Measurements from ENCODE around the gene CHRNA9.

CHRNA9 gene

DNA sequence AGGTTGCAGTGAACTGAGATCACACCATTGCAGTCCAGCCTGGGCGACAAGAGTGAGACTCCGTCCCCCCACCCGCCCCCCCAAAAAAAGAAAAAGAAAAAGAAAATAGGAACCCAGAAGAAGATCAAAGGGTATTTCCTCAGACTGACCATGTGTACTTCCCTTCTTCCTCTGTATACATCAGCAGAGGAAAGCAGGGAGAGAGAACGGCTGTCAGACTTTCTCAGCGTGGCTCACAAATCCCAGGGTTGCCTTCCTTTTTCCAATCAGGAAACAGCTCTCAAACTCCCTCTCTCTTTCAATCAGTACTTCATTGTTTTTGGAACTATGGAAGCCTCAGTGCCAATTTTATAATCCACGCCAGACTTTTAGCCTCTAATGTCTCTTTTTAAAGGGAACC lies 59.1 kb downstream of the CHRNA9 start:
- no peak for DNase-seq

DNA sequence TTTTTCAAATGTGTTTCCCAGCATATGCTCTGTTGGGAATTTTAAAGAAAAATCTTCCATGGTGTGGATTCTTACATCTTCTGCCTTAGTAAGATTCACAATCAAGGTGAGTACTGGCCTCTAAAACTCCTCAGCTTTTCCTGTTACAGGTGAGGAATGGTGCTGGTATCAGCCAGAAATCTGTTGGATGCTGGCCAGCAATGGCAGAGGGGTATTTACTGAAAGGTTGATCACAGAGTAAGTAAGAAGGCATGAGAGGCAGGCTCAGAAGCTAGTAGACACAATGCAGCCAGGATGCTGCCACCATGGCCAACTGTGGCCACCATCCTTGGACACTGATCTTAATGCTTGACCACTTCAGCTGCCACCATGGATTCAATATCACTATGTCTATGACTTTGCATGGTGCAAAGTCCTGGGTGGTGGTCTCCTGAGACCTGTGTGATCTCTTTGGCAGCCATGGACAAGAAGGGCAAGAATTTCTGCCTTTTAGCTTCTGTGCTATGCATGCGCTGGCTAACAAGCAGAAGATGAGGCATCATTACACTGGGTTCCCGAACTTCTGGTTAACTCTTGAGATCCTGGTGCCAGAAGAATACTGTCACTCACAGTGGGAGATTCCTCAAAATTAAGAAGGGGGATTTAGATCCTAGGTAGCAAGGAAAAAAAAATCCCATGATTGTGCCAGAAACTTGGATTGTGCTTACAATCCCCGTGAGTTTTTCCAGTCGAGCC lies 60.2 kb downstream of the CHRNA9 start:
- peak; percentile 48 for DNase-seq

DNA sequence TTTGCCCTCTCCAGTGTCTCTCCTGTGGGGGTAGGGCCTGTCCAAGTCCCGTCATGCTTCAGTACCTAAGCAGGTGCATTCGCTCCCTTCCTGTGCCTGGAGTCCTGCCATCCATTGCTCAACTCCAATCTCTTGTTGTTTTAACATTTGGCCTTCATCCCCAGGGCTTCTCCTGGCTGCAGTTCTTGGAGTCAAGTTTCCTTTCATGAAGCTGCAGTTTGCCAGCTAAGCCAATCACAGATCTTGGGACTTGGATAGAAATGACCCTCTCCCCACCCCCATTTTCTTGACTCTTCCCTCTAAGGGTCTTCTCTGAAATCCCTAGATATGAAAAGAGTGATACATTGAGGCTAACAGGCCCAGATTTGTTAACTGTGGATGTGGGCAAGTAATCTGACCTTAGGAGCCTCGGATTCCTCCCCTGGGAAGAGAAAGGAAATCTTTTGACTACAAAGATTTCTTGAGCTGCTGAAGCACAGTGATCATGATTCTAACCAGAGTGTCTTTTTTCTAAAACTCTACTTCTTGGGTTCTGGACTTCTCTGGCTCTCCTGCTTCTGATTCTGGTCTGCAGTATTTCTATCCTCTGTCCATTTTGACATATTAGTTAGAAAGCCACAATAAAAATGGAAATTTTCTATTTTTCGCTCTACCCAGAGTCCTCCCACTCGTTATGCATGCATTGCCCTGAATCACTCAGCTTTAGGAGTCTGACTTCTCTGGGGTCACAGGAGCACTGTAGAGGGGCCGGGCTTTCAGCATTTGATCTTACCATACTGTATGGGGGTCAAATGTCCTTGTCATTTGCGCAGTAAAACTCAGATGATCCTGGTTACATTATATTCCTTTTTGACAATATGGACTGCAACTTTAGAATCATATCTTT lies 61.0 kb downstream of the CHRNA9 start:
- DNase-seq, result peak; percentile 90

DNA sequence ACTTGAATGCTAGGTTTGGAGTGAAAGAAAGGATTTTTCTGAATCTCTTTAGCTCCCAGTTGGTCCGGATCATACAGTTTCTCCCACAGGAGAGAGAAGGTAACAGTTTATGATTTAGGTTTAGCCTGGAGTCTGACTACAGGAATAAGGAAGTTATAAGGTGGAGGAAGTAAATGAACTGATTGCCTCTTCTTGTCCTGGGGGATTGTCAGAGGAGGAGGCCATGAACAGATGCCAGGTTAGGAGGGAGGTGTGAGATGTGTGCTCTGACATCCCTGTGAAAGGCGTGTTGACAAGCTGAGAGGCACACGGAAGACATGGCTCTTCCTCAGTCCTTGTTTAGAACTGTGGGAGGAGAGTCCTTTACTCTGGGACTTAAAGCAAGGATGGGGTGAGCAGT lies 64.4 kb downstream of the CHRNA9 start:
- DNase-seq, result no peak

DNA sequence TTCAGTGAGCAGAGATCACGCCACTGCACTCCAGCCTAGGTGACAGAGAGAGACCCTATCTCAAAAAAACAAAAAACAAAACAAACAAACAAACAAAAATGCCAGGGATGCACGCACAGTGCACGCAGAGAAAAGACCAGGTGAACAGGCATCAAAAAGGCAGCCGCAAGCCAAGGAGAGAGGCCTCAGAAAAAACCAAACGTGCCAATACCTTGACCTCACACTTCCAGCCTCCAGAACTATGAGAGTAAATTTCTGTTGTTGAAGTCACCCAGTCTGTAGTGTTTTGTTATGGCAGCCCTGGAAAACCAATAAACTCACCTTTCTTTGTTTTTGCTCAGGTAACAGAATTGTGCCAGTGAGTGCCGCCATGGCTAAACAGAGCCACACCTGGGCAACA lies 66.0 kb downstream of the CHRNA9 start:
- no peak for DNase-seq

DNA sequence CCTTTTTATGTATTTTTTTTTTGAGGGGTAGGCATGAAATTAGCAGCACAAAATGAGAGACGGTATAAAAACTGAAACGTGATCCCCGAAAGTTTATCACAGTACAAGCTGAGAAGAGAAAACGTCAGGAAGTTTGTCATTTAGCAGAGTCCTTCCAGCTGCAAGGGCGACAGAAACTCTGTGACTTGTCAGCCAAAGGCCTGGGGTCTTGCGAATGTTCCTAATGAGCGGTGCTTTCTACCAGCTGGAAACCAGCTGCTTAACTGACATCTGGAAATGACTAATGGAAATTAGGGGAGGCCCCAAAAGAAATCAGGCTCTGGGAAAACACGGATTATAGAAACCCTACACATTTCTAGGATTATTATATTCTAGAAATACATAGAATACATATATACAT lies 66.5 kb downstream of the CHRNA9 start:
- DNase-seq, result no peak

DNA sequence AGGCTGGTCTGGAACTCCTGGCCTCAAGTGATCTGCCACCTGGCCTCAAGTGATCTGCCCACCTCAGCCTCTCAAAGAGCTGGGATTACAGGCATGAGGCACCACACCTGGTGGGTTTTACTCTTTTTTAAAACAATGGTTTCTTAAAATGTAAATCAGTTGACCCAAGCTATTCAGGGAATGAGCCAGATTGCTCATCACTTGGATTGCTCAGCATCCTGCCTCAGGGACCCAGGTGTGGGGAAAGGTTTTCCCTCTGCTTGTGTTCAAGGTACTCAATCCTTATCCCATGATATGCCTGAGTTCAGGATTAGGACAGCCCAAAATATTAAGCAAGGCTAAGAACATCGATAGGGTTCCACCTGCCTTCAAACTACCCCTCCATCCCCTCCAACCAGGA lies 67.4 kb downstream of the CHRNA9 start:
- no peak for DNase-seq

DNA sequence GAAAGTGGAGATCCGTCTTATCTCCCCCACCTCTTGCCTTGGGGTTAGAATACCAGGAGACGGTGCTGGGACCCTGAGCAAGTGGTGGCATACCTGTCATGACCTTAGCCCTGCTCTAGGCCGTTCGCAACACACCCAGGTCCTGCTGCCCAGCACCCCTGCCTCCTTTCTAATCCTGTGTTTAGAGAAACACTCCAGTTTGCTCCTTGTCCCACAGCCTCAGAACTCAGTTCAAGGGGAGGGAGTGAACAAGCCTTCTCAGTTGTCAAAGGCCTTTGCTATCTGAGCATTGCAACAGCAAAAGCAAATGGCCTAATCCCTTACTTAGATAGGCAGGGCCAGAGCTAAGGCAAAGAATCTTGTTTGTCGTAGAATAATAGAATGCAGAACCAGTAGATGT lies 67.9 kb downstream of the CHRNA9 start:
- no peak for DNase-seq
